Activated T-cell treated with anti-CD3 and anti-CD28 coated beads for 4 hours (primary cell): ENCODE measurements around the gene INPP5A.
"Not testable (repeated sequence)": the region's sequence is repeated elsewhere in the genome, so short reads cannot be mapped to it uniquely, and the experiment has no call there.

Experiments
- DNase-seq: peaks from one replicate; pipeline ENCODE4 v3.0.0-alpha.2; 2020

Gene INPP5A

GRCh38 chr10:132665946-132666704, 128.5 kb downstream of the INPP5A start:
- DNase-seq, result no peak

- no peak for DNase-seq
These were observed 129.2 kb downstream of the INPP5A start for GRCh38 chr10:132666705-132667341.

- DNase-seq, result no peak
These were observed 129.9 kb downstream of the INPP5A start for GRCh38 chr10:132667342-132668047.

- DNase-seq, result no peak
These were observed 130.4 kb downstream of the INPP5A start for GRCh38 chr10:132668048-132668394.

DNA sequence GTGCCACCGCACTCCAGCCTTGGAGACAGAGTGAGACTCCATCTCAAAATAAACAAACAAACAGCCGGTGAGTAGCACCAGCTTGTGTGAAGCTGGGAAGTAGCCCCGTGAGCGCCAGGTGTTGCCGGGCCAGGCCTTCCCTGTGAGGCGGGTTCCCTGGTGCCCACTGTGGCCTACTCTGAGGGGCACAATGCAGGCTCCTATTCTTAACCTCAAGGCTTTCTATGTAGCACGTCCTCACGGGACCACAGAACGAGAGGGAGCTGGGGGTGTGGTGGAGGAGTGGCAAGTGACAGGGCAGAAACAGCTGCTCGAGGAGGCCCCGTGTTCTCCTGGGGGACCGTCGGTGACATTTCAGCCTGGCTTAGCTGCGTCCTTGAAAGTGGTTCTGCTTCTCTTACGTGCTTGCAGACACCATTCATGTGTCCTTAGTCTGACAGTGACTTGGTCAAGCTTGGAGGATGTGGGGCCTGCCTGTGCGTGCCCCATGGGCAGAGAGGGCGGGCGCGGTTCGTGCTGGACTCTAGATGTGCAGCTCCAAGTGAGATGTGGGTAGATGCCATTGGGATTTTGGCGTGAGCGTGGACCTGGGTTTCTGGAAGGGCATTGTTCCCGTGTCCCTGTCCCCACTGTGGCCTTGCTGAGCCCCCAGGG, 131.7 kb downstream of the INPP5A start:
- DNase-seq, result no peak

GRCh38 chr10:132670546-132671227, 133.1 kb downstream of the INPP5A start:
- DNase-seq, result no peak

GRCh38 chr10:132671228-132672154, 133.9 kb downstream of the INPP5A start:
- no peak for DNase-seq

DNA sequence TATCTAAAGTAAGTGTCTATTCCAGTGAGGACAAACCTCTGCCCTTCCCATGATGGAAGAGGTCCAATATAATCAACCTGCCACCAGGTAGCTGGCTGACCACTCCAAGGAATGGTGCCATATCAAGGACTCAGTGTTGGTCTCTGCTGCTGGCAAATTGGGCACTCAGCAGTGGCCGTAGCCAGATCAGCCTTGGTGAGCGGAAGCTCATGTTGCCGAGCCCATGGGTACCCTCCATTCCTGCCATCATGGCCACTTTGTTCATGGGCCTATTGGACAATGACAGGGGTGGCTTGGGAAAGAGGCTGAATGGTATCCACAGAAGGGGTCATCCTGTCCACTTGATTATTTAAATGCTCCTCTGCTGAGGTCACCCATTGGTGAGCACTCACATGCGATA, 136.2 kb downstream of the INPP5A start:
- not testable (repeated sequence) for DNase-seq

DNA sequence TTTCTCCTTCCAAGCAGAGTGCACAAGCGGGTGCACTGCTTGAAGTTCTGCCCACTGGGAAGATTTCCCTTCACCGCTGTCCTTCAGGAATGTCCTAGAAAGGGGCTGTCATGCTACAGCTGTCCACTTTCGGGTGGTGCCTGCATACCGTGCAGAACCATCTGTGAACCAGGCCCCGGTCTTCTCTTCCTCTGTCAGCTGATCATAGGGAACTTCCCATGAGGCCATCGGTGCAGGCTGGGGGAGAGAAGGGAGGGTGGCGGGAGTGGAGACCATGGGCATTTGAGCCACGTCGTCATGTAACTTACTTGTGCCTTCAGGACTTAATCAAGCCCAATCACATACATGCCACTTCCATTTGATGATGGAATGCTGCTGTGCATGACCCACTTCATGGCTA, 136.7 kb downstream of the INPP5A start:
- no peak for DNase-seq

DNA sequence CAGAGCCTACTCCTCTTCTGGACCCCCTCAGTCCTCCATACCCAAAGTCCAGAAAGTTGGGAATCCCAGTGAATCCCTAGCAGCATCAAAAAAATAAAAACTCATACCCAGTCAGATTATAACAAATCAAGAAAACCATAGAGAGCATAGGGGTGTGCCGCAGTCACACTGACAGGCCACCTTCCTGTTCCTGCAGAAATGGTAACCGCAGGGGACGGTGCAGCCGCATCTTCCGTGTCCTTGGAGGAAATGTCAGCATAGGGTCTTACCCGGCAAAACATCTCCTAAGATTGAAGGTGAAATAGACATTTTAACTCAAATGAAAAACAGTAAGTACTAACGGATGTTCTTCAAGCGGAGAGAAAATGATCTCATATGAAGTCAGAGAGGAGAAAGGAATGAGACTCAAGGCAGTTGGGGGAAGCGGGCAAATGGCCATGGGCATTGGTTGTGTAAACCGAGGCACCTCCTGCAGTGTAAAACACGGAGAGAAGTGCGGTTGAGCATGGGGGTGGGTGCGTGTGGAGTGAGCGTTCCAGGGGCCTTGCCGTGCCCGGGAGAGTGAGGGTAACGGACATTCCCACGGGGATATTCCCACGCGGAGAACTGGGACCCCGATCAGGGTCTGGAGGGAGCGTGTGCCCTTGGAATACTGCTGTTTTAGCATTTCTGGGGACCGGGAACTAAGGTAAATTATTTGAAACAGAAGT, 137.6 kb downstream of the INPP5A start:
- no peak for DNase-seq

GRCh38 chr10:132676193-132676891, 138.8 kb downstream of the INPP5A start:
- no peak for DNase-seq

DNA sequence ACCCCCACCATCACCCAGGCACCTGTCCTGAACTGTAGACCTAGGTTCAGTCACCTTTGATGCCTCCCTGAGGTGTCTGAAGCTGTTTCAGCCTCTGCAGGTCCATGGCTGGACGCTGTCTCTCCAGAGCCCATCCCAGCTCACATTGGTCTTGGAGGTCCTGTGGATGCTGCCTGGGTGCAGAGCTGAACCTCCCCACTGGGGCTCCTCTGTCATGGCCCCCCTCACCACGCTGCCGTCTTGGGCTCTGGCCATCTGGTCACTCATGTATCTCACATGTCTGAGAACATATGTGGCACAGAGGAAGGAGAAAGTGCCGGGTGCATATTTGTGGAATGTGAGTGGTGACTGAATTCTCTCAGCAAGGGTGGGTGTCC, 139.5 kb downstream of the INPP5A start:
- DNase-seq, result no peak

GRCh38 chr10:132677473-132678227, 140.1 kb downstream of the INPP5A start:
- no peak for DNase-seq

DNA sequence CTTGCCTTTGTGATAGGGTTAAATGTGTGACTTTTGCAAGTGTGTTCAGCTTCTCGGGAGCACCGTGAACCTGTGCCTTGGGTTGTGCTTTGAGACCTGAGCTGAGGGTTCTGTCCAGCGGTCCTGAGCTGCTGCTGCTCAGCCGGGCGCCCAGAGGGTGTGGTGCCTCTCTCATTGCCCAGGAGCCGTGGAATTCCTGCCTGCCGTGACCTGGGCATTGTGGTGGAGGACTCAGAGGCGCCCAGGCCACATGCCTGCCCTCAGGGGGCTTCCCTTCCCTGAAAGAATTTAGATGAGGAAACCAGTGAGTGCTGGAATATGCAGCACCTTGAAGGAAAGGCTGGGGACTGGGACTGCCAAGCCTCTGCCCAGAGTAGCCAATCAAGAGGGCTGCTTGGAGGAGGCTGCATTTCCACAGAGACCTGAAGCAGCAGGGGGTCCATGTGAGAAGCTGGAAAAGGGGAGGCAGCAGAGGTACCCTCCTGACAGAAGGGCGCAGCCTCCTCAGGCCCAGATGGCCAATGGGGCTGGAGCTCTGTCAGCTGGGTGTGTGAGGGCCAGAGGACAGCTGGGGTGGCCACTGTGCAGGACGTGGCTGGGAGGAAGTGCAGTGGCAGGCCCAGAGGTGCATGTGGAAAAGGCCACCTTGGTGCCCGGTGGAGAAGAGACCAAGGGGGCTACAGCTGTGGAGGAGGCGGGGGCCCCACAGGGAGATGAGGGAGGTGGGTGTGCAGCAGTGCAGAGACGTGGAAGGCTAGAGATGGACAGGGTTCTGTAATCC, 141.0 kb downstream of the INPP5A start:
- no peak for DNase-seq

GRCh38 chr10:132679217-132679595, 141.6 kb downstream of the INPP5A start:
- no peak for DNase-seq

- DNase-seq, result no peak
These were observed 142.1 kb downstream of the INPP5A start for GRCh38 chr10:132679640-132680039.

GRCh38 chr10:132680741-132681140, 143.2 kb downstream of the INPP5A start:
- not testable (repeated sequence) for DNase-seq

DNA sequence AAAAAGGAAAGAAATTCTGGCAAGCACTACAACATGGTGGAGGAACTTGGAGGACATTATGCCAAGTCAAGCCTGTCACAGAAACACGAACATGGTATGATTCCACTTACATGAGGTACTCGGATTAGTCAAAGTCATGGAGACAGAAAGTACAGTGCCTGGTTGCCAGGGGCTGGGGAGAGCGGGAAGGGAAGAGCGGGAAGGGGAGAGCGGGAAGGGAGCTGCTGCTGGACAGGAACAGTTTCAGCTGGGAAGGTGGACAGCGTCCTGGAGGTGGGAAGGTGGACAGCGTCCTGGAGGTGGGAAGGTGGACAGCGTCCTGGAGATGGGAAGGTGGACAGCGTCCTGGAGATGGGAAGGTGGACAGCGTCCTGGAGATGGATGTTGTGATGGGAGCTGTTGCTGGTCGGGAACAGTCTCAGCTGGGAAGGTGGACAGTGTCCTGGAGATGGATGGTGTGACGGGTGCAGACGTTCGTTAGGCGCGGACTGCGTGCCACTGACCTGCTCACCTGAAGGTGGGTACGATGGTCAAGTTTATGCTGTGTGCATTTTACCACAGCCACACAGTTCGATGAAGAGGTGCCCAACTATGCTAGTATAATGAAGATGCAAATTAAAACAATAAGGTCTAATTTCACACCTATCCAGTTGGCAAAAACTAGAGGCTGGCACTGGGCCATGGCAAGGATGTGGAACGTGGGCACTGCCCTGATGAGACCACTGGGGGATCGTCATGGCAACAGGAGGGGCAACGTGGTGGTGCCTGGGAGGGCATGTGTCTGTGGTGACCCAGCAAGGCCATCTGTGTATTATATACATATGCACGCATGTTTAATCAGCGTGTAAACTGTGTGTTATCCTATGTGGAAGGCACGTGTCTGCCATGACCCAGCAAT, 144.5 kb downstream of the INPP5A start:
- no peak for DNase-seq
